ENCODE results near the gene EPHB2. TPM values are rescaled to one million over a fixed set of nuclear protein-coding genes. Genes with fewer than 3 reads are reported as not detected.

EPHB2 gene
- total and polyA plus RNA-seq, 9 donors, result 10.7 to 31.7 (median 20.4) TPM

GRCh38 chr1:22786101-22786500 lies 75.5 kb downstream of the EPHB2 start:
- H3K4me1 ChIP-seq (ENCODE audit: control insufficient read depth, insufficient read depth, low read length), result peaks cover 30% of the 10 kb centered on the region
- peaks cover 12% of the 10 kb centered on the region for H3K36me3 ChIP-seq (ENCODE audit: control insufficient read depth, insufficient read depth, low read length)
- no peak overlapping the region for H3K4me3 ChIP-seq (ENCODE audit: low read length)
- no peaks in the 10 kb centered on the region for H3K9me3 ChIP-seq (replicated peaks; ENCODE audit: control insufficient read depth, low read depth, low read length)
- H3K27ac ChIP-seq (ENCODE audit: low read length), result no peak overlapping the region
- WGBS (ENCODE audit: insufficient coverage), result no CpG with 5 or more reads among the region's 1 CpG
- peaks cover 4% of the 10 kb centered on the region for H3K27me3 ChIP-seq (ENCODE audit: control insufficient read depth, insufficient read depth, low read length)
- no peak for DNase-seq

GRCh38 chr1:22786719-22787489 lies 76.3 kb downstream of the EPHB2 start:
- Histone ChIP-seq H3K9me3 (replicated peaks; ENCODE audit: control insufficient read depth, low read depth, low read length) (no peaks in the 10 kb centered on the region), H3K27me3 (ENCODE audit: control insufficient read depth, insufficient read depth, low read length) (peaks cover 4% of the 10 kb centered on the region), H3K4me1 (ENCODE audit: control insufficient read depth, insufficient read depth, low read length) (peaks cover 33% of the 10 kb centered on the region), H3K36me3 (ENCODE audit: control insufficient read depth, insufficient read depth, low read length) (peaks cover 12% of the 10 kb centered on the region), H3K4me3 (ENCODE audit: low read length) (no peak overlapping the region), H3K27ac (ENCODE audit: low read length) (no peak overlapping the region)
- DNase-seq, result no peak
- 87% methylated on average over 3 of the region's 4 CpGs for WGBS (ENCODE audit: insufficient coverage)

- H3K27me3 ChIP-seq (ENCODE audit: control insufficient read depth, insufficient read depth, low read length), result peaks cover 4% of the 10 kb centered on the region
- no peak for DNase-seq
- H3K4me3 ChIP-seq (ENCODE audit: low read length), result no peak overlapping the region
- H3K4me1 ChIP-seq (ENCODE audit: control insufficient read depth, insufficient read depth, low read length), result peaks cover 40% of the 10 kb centered on the region
- H3K36me3 ChIP-seq (ENCODE audit: control insufficient read depth, insufficient read depth, low read length), result peaks cover 12% of the 10 kb centered on the region
- no peak overlapping the region for H3K27ac ChIP-seq (ENCODE audit: low read length)
- H3K9me3 ChIP-seq (replicated peaks; ENCODE audit: control insufficient read depth, low read depth, low read length), result no peaks in the 10 kb centered on the region
- WGBS (ENCODE audit: insufficient coverage), result no CpG with 5 or more reads among the region's 2 CpGs
Observed at GRCh38 chr1:22787636-22788035, 77.0 kb downstream of the EPHB2 start.

GRCh38 chr1:22788254-22788661 lies 77.6 kb downstream of the EPHB2 start:
- peak; percentile 75 for DNase-seq
- Histone ChIP-seq H3K36me3 (ENCODE audit: control insufficient read depth, insufficient read depth, low read length) (peaks cover 12% of the 10 kb centered on the region), H3K27ac (ENCODE audit: low read length) (no peak overlapping the region), H3K4me1 (ENCODE audit: control insufficient read depth, insufficient read depth, low read length) (peaks cover 47% of the 10 kb centered on the region), H3K4me3 (ENCODE audit: low read length) (no peak overlapping the region), H3K9me3 (replicated peaks; ENCODE audit: control insufficient read depth, low read depth, low read length) (no peaks in the 10 kb centered on the region), H3K27me3 (ENCODE audit: control insufficient read depth, insufficient read depth, low read length) (no peaks in the 10 kb centered on the region)
- WGBS (ENCODE audit: insufficient coverage), result no CpG with 5 or more reads among the region's 2 CpGs

- Histone ChIP-seq H3K4me3 (ENCODE audit: low read length) (no peak overlapping the region), H3K4me1 (ENCODE audit: control insufficient read depth, insufficient read depth, low read length) (peaks cover 58% of the 10 kb centered on the region), H3K27ac (ENCODE audit: low read length) (no peak overlapping the region), H3K9me3 (replicated peaks; ENCODE audit: control insufficient read depth, low read depth, low read length) (no peaks in the 10 kb centered on the region), H3K36me3 (ENCODE audit: control insufficient read depth, insufficient read depth, low read length) (peaks cover 5% of the 10 kb centered on the region), H3K27me3 (ENCODE audit: control insufficient read depth, insufficient read depth, low read length) (no peaks in the 10 kb centered on the region)
- WGBS (ENCODE audit: insufficient coverage), result 69% methylated on average over 6 of the region's 6 CpGs
- no peak for DNase-seq
Observed at GRCh38 chr1:22789356-22789994, 78.8 kb downstream of the EPHB2 start.

GRCh38 chr1:22790232-22791008 lies 79.8 kb downstream of the EPHB2 start:
- Histone ChIP-seq H3K36me3 (ENCODE audit: control insufficient read depth, insufficient read depth, low read length) (no peaks in the 10 kb centered on the region), H3K27ac (ENCODE audit: low read length) (peak overlapping the region; percentile 74), H3K9me3 (replicated peaks; ENCODE audit: control insufficient read depth, low read depth, low read length) (no peaks in the 10 kb centered on the region), H3K4me1 (ENCODE audit: control insufficient read depth, insufficient read depth, low read length) (peaks cover 65% of the 10 kb centered on the region), H3K4me3 (ENCODE audit: low read length) (no peak overlapping the region), H3K27me3 (ENCODE audit: control insufficient read depth, insufficient read depth, low read length) (no peaks in the 10 kb centered on the region)
- 40% methylated on average over 1 of the region's 13 CpGs for WGBS (ENCODE audit: insufficient coverage)
- peak; percentile 90 for DNase-seq

- Histone ChIP-seq H3K4me1 (ENCODE audit: control insufficient read depth, insufficient read depth, low read length) (peaks cover 78% of the 10 kb centered on the region), H3K27ac (ENCODE audit: low read length) (peak overlapping the region; percentile 74), H3K36me3 (ENCODE audit: control insufficient read depth, insufficient read depth, low read length) (no peaks in the 10 kb centered on the region), H3K9me3 (replicated peaks; ENCODE audit: control insufficient read depth, low read depth, low read length) (no peaks in the 10 kb centered on the region), H3K27me3 (ENCODE audit: control insufficient read depth, insufficient read depth, low read length) (no peaks in the 10 kb centered on the region), H3K4me3 (ENCODE audit: low read length) (no peak overlapping the region)
- no CpG with 5 or more reads among the region's 6 CpGs for WGBS (ENCODE audit: insufficient coverage)
- DNase-seq, result peak; percentile 93
Observed at GRCh38 chr1:22791831-22792347, 81.2 kb downstream of the EPHB2 start.

- Histone ChIP-seq H3K27ac (ENCODE audit: low read length) (peak overlapping the region; percentile 74), H3K9me3 (replicated peaks; ENCODE audit: control insufficient read depth, low read depth, low read length) (no peaks in the 10 kb centered on the region), H3K36me3 (ENCODE audit: control insufficient read depth, insufficient read depth, low read length) (no peaks in the 10 kb centered on the region), H3K27me3 (ENCODE audit: control insufficient read depth, insufficient read depth, low read length) (no peaks in the 10 kb centered on the region), H3K4me3 (ENCODE audit: low read length) (no peak overlapping the region), H3K4me1 (ENCODE audit: control insufficient read depth, insufficient read depth, low read length) (peaks cover 83% of the 10 kb centered on the region)
- 32% methylated on average over 6 of the region's 6 CpGs for WGBS (ENCODE audit: insufficient coverage)
- DNase-seq, result peak; percentile 63
Observed at GRCh38 chr1:22792396-22793160, 81.9 kb downstream of the EPHB2 start.

- DNase-seq, result no peak
- no peak overlapping the region for H3K27ac ChIP-seq (ENCODE audit: low read length)
- no CpG with 5 or more reads among the region's 3 CpGs for WGBS (ENCODE audit: insufficient coverage)
- H3K9me3 ChIP-seq (replicated peaks; ENCODE audit: control insufficient read depth, low read depth, low read length), result no peaks in the 10 kb centered on the region
- peaks cover 75% of the 10 kb centered on the region for H3K4me1 ChIP-seq (ENCODE audit: control insufficient read depth, insufficient read depth, low read length)
- no peak overlapping the region for H3K4me3 ChIP-seq (ENCODE audit: low read length)
- no peaks in the 10 kb centered on the region for H3K36me3 ChIP-seq (ENCODE audit: control insufficient read depth, insufficient read depth, low read length)
- no peaks in the 10 kb centered on the region for H3K27me3 ChIP-seq (ENCODE audit: control insufficient read depth, insufficient read depth, low read length)
Observed at GRCh38 chr1:22793647-22794046, 83.0 kb downstream of the EPHB2 start.
